Esophagus muscularis mucosa (tissue), 3 donors: Measurements from ENCODE around the gene PRSS36.
A peak's percentile ranks its signal among the peaks of the same experiment; 100 is the strongest.

Experiments
- CTCF ChIP-seq, 3 experiments: fragments of 200-600 bp in 2 of 3; fragments of 450-650 bp in 1 of 3; sonication (generic) in 2 of 3; IDR thresholded peaks; one replicate each; pipeline ENCODE4 v1.5.1; 2017 to 2019; ENCODE audit warnings: antibody characterized with exemption in 3 of 3, mild to moderate bottlenecking in 2 of 3, moderate library complexity in 1 of 3
- POLR2A ChIP-seq: fragments of 450-650 bp; IDR thresholded peaks from one replicate; pipeline ENCODE4 v1.6.1; 2017; ENCODE audit warnings: antibody characterized with exemption, moderate library complexity, mild to moderate bottlenecking, low read depth
- POLR2AphosphoS5 ChIP-seq, 2 donors: sonication (generic); formaldehyde crosslinking; IDR thresholded peaks; one replicate each; pipeline ENCODE4 v1.6.1; 2017; ENCODE audit warnings: antibody characterized with exemption in 2 of 2

GRCh38 chr16:31117384-31118222 is 32.3 kb downstream of the PRSS36 start, which contains the start of gene KAT8:
- TF ChIP-seq POLR2A (peak; percentile 84), CTCF (IDR thresholded peaks at IDR 0.05) (no peak), POLR2AphosphoS5 (IDR thresholded peaks at IDR 0.05) (peak; percentile 92 to 98)
